Measurements from ENCODE around the gene PRMT1.

The PRMT1 gene

DNA sequence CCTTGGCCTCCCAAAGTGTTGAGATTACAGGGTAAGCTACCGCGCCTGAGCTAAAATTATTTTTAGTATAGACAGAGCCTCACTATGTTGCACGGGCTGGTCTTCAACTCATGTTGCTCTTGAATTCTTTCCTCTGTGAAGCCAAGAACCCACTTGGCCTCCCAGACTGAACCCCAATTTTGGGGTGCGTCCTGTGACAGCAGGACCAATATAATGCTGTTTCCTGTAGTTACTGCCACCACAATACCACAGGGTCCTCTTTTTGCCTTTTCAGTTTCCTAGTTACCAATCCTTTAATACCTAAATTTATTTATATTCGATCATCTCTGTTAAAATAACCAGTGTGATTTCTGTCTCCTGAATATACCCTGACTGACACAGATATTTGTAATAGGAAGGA, 53.1 kb downstream of the PRMT1 start:
- no peak for FAIRE-seq

All from TTC549 (cell line).